ENCODE results near the gene NCOA3.

NCOA3 gene

GRCh38 chr20:47676912-47677634, 175.4 kb downstream of the NCOA3 start:
- H3K4me3 ChIP-seq (ENCODE audit: low read depth, low read length), result no peak overlapping the region
- no peak overlapping the region for H3K9ac ChIP-seq (ENCODE audit: low read length)
- no peaks in the 10 kb centered on the region for H3K9me3 ChIP-seq (ENCODE audit: control insufficient read depth, insufficient read depth, low read depth, low read length)
- H3K27ac ChIP-seq (ENCODE audit: low read depth, low read length), result no peak overlapping the region
- no peaks in the 10 kb centered on the region for H3K27me3 ChIP-seq (ENCODE audit: control insufficient read depth, insufficient read depth, low read length)
- H3K36me3 ChIP-seq (ENCODE audit: control insufficient read depth, insufficient read depth, low read length), result peaks cover 19% of the 10 kb centered on the region; the same call in 1 of the 2 replicates
- H3K4me1 ChIP-seq (ENCODE audit: control insufficient read depth, insufficient read depth, low read length), result no peaks in the 10 kb centered on the region; the same call in none of the 2 replicates

DNA sequence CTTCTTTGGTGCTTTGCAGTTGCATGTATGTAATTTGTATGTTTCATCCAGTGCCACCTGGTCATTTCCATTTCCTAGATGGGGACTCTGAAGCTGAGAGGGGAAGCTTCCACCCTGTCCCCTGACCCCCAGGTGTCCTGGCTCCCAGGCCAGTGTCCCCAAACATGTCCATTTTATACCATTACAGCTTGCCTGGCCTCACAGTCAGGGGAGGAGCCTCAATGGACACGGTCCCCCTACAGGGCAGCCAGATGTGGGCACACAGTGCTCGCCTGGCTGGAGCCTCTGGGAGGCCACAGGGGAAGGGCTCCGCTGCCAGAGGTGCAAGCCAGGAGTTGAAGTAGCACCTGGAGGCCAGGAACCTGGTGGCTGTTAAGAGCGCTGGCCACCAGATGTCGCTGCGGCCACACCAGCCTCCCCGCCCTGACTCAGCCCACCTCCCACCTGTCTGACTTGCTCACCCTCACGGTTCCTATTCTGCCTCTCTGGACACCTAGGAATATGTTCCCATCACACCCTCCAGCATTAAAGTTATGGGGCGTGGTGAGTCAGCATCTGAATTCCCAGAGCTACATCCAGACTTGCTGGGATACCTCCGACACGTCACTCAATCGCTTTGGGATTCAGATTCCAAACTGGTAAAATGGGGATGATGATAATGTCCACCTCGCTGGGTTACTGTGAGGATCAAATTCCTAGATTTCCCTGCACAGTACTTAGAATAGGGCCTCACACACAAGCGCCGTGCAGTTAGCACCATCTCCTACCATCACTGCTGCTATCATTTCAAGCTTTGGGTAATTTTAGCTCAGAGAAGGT, 176.2 kb downstream of the NCOA3 start:
- no peak overlapping the region for H3K4me3 ChIP-seq (ENCODE audit: low read depth, low read length)
- no peaks in the 10 kb centered on the region for H3K9me3 ChIP-seq (ENCODE audit: control insufficient read depth, insufficient read depth, low read depth, low read length)
- H3K27me3 ChIP-seq (ENCODE audit: control insufficient read depth, insufficient read depth, low read length), result no peaks in the 10 kb centered on the region
- no peak overlapping the region for H3K27ac ChIP-seq (ENCODE audit: low read depth, low read length)
- peaks cover 17% of the 10 kb centered on the region; the same call in 1 of the 2 replicates for H3K36me3 ChIP-seq (ENCODE audit: control insufficient read depth, insufficient read depth, low read length)
- no peak overlapping the region for H3K9ac ChIP-seq (ENCODE audit: low read length)
- no peaks in the 10 kb centered on the region; the same call in none of the 2 replicates for H3K4me1 ChIP-seq (ENCODE audit: control insufficient read depth, insufficient read depth, low read length)

GRCh38 chr20:47678536-47678935, 176.8 kb downstream of the NCOA3 start:
- Histone ChIP-seq H3K27ac (ENCODE audit: low read depth, low read length) (no peak overlapping the region), H3K9me3 (ENCODE audit: control insufficient read depth, insufficient read depth, low read depth, low read length) (no peaks in the 10 kb centered on the region), H3K9ac (ENCODE audit: low read length) (no peak overlapping the region), H3K4me1 (ENCODE audit: control insufficient read depth, insufficient read depth, low read length) (no peaks in the 10 kb centered on the region; the same call in none of the 2 replicates), H3K4me3 (ENCODE audit: low read depth, low read length) (no peak overlapping the region), H3K27me3 (ENCODE audit: control insufficient read depth, insufficient read depth, low read length) (no peaks in the 10 kb centered on the region), H3K36me3 (ENCODE audit: control insufficient read depth, insufficient read depth, low read length) (peaks cover 18% of the 10 kb centered on the region)

DNA sequence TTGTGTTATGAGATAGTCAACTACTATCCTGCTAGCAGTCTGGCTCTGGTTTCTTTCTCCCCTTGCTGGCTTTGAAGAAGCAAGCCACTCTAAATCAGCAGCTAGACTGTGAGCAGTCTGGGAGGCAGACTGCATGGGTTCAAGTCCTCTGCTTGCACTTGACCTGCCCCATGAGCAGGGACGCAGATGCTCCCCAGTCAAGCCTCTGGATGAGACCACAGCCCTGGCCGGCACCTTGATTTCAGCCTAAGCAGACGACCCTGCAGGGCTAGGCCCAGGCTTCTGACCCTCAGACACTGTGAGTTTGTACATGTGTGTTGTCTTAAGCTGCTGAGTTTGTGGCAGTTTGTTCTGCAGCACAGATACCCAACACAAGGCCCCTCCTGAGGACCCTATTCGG, 177.8 kb downstream of the NCOA3 start:
- Histone ChIP-seq H3K36me3 (ENCODE audit: control insufficient read depth, insufficient read depth, low read length) (peaks cover 23% of the 10 kb centered on the region), H3K4me1 (ENCODE audit: control insufficient read depth, insufficient read depth, low read length) (no peaks in the 10 kb centered on the region; the same call in none of the 2 replicates), H3K27me3 (ENCODE audit: control insufficient read depth, insufficient read depth, low read length) (no peaks in the 10 kb centered on the region)

GRCh38 chr20:47680804-47681529, 179.3 kb downstream of the NCOA3 start:
- H3K36me3 ChIP-seq (ENCODE audit: control insufficient read depth, insufficient read depth, low read length), result peaks cover 22% of the 10 kb centered on the region
- no peak overlapping the region for H3K4me3 ChIP-seq (ENCODE audit: low read depth, low read length)
- H3K27ac ChIP-seq (ENCODE audit: low read depth, low read length), result no peak overlapping the region

More for the DNA sequence above, 177.8 kb downstream of the NCOA3 start:
- Histone ChIP-seq H3K27ac (ENCODE audit: low read depth, low read length) (no peak overlapping the region), H3K9me3 (ENCODE audit: control insufficient read depth, insufficient read depth, low read depth, low read length) (no peaks in the 10 kb centered on the region), H3K9ac (ENCODE audit: low read length) (no peak overlapping the region), H3K4me3 (ENCODE audit: low read depth, low read length) (no peak overlapping the region)

GRCh38 chr20:47682028-47682783, 180.5 kb downstream of the NCOA3 start:
- no peaks in the 10 kb centered on the region for H3K9me3 ChIP-seq (ENCODE audit: control insufficient read depth, insufficient read depth, low read depth, low read length)
- no peak overlapping the region for H3K27ac ChIP-seq (ENCODE audit: low read depth, low read length)
- H3K27me3 ChIP-seq (ENCODE audit: control insufficient read depth, insufficient read depth, low read length), result no peaks in the 10 kb centered on the region
- H3K4me3 ChIP-seq (ENCODE audit: low read depth, low read length), result no peak overlapping the region
- H3K9ac ChIP-seq (ENCODE audit: low read length), result no peak overlapping the region
- peaks cover 19% of the 10 kb centered on the region for H3K36me3 ChIP-seq (ENCODE audit: control insufficient read depth, insufficient read depth, low read length)
- no peaks in the 10 kb centered on the region for H3K4me1 ChIP-seq (ENCODE audit: control insufficient read depth, insufficient read depth, low read length)

More at GRCh38 chr20:47680804-47681529, 179.3 kb downstream of the NCOA3 start:
- Histone ChIP-seq H3K9me3 (ENCODE audit: control insufficient read depth, insufficient read depth, low read depth, low read length) (no peaks in the 10 kb centered on the region), H3K27me3 (ENCODE audit: control insufficient read depth, insufficient read depth, low read length) (no peaks in the 10 kb centered on the region), H3K9ac (ENCODE audit: low read length) (no peak overlapping the region), H3K4me1 (ENCODE audit: control insufficient read depth, insufficient read depth, low read length) (no peaks in the 10 kb centered on the region; the same call in 1 of the 2 replicates)

DNA sequence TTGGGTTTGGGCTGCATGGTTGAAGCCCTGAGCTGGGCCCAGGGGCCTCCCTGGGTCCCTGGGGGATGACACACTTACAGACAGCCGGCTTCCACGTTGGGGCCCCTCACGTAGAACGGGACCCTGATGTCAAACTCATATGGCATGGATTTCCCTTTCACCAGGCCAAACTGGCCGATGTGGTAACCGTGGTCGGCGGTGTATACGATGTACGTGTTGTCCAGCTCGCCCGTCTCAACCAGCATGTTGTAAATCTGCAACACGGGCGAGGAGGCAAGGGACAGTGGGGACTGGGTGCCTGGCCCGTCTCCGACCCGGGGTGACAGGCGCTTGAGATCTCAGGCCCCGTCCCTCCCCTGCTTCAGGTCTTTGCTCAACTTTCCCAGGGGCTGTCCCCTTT, 181.2 kb downstream of the NCOA3 start:
- Histone ChIP-seq H3K9me3 (ENCODE audit: control insufficient read depth, insufficient read depth, low read depth, low read length) (no peaks in the 10 kb centered on the region), H3K27me3 (ENCODE audit: control insufficient read depth, insufficient read depth, low read length) (no peaks in the 10 kb centered on the region), H3K36me3 (ENCODE audit: control insufficient read depth, insufficient read depth, low read length) (peaks cover 19% of the 10 kb centered on the region), H3K27ac (ENCODE audit: low read depth, low read length) (no peak overlapping the region), H3K4me3 (ENCODE audit: low read depth, low read length) (no peak overlapping the region), H3K4me1 (ENCODE audit: control insufficient read depth, insufficient read depth, low read length) (no peaks in the 10 kb centered on the region), H3K9ac (ENCODE audit: low read length) (no peak overlapping the region)

DNA sequence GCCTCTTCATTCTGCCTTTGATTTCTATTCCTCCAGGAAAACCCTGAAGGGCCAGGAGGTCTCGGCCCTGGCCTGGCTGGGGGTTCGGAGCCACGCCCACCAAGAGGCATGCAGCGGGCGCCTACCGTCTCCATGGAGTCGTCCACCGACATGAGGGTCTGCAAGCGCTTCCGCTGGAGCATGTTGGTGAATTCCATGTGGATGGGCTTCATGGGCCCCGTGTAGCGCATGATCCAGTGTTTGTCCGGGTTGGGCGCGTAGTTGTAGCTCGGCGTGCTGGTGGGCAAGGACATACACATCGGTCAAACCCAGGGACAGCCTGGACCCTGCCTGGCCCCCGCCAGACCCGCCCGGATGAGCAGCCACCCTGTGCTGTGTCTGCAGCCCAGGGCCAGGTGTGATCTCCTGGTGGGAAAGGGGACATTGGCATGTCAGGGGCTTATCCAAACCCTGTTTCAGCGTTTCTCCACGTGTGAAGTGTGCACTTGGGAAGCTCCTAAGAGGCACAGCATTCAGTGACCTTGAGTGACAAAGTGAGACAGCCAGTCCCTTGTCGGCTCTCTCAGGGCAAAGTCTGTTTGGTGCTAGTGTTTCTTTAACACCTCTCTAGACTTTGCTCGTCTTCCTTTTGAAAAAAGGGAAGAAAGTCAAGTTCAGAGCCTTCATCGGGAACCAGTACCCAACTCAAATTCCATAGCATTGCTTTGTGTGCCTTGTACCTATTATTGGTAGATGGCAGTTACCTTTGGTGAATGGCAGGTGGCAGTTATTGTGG, 182.8 kb downstream of the NCOA3 start:
- H3K27ac ChIP-seq (ENCODE audit: low read depth, low read length), result no peak overlapping the region
- peaks cover 23% of the 10 kb centered on the region for H3K36me3 ChIP-seq (ENCODE audit: control insufficient read depth, insufficient read depth, low read length)
- peaks cover 15% of the 10 kb centered on the region for H3K4me1 ChIP-seq (ENCODE audit: control insufficient read depth, insufficient read depth, low read length)
- no peak overlapping the region for H3K4me3 ChIP-seq (ENCODE audit: low read depth, low read length)
- no peak overlapping the region for H3K9ac ChIP-seq (ENCODE audit: low read length)
- peaks cover 5% of the 10 kb centered on the region; the same call in 1 of the 2 replicates for H3K9me3 ChIP-seq (ENCODE audit: control insufficient read depth, insufficient read depth, low read depth, low read length)
- no peaks in the 10 kb centered on the region for H3K27me3 ChIP-seq (ENCODE audit: control insufficient read depth, insufficient read depth, low read length)

GRCh38 chr20:47686545-47686944, 184.9 kb downstream of the NCOA3 start:
- Histone ChIP-seq H3K4me3 (ENCODE audit: low read depth, low read length) (no peak overlapping the region), H3K36me3 (ENCODE audit: control insufficient read depth, insufficient read depth, low read length) (peaks cover 22% of the 10 kb centered on the region), H3K4me1 (ENCODE audit: control insufficient read depth, insufficient read depth, low read length) (peaks cover 15% of the 10 kb centered on the region), H3K9me3 (ENCODE audit: control insufficient read depth, insufficient read depth, low read depth, low read length) (peaks cover 16% of the 10 kb centered on the region; the same call in 1 of the 2 replicates), H3K27me3 (ENCODE audit: control insufficient read depth, insufficient read depth, low read length) (no peaks in the 10 kb centered on the region), H3K9ac (ENCODE audit: low read length) (no peak overlapping the region), H3K27ac (ENCODE audit: low read depth, low read length) (no peak overlapping the region)
